Neural progenitor cell (in vitro differentiated cells): ENCODE data around the gene XRCC3. TPM values are rescaled to one million over a fixed set of nuclear protein-coding genes. Genes with fewer than 3 reads are reported as not detected.

Experiments
- DNase-seq: peaks from one replicate; pipeline ENCODE4 v3.0.0-alpha.2; 2016; ENCODE audit warnings: low spot score
- H2AFZ ChIP-seq: fragments of 200-600 bp; sonication (generic); replicated peaks from 2 replicates; pipeline ENCODE4 v1.6.1; 2016; ENCODE audit warnings: antibody characterized with exemption
- H3F3A ChIP-seq: fragments of 200-600 bp; sonication (generic); 2 replicates; pipeline ENCODE4 v1.6.1; 2016; ENCODE audit warnings: antibody characterized with exemption, low read depth
- H3K27ac ChIP-seq: fragments of 200-600 bp; sonication (generic); 2 replicates; pipeline ENCODE4 v1.5.1; 2016; ENCODE audit warnings: mild to moderate bottlenecking
- H3K27me3 ChIP-seq: fragments of 200-600 bp; sonication (generic); 2 replicates; pipeline ENCODE4 v1.6.1; 2016; ENCODE audit warnings: mild to moderate bottlenecking, moderate library complexity
- H3K36me3 ChIP-seq: fragments of 200-600 bp; sonication (generic); 2 replicates; pipeline ENCODE4 v1.5.1; 2016
- H3K4me1 ChIP-seq: fragments of 200-600 bp; sonication (generic); 2 replicates; pipeline ENCODE4 v1.6.1; 2016; ENCODE audit warnings: mixed run types
- H3K4me2 ChIP-seq: fragments of 200-600 bp; sonication (generic); 2 replicates; pipeline ENCODE4 v1.6.1; 2016
- H3K4me3 ChIP-seq: fragments of 200-600 bp; sonication (generic); 2 replicates; pipeline ENCODE4 v1.5.1; 2016
- H3K79me2 ChIP-seq: fragments of 200-600 bp; sonication (generic); 2 replicates; pipeline ENCODE4 v1.6.1; 2016; ENCODE audit warnings: low read depth
- H3K9ac ChIP-seq: fragments of 200-600 bp; sonication (generic); 2 replicates; pipeline ENCODE4 v1.6.1; 2016
- H3K9me3 ChIP-seq: fragments of 200-600 bp; sonication (generic); 2 replicates; pipeline ENCODE4 v1.5.1; 2016; ENCODE audit warnings: low read depth
- H4K20me1 ChIP-seq: fragments of 200-600 bp; sonication (generic); 2 replicates; pipeline ENCODE4 v1.6.1; 2016; ENCODE audit warnings: low read depth
- H3K27ac Mint-ChIP-seq: 3 replicates; pipeline ENCODE4 v1.8.0; 2021; ENCODE audit warnings: mixed read lengths
- H3K27me3 Mint-ChIP-seq: 2 replicates; pipeline ENCODE4 v1.8.0; 2022; ENCODE audit warnings: low read depth, mild to moderate bottlenecking, inconsistent platforms, moderate library complexity, mixed read lengths; ENCODE audit not compliant: insufficient read depth
- H3K36me3 Mint-ChIP-seq: 3 replicates; pipeline ENCODE4 v1.8.0; 2021; ENCODE audit warnings: mixed read lengths
- H3K4me1 Mint-ChIP-seq: 3 replicates; pipeline ENCODE4 v1.8.0; 2021; ENCODE audit warnings: mixed read lengths
- H3K4me3 Mint-ChIP-seq: 3 replicates; pipeline ENCODE4 v1.8.0; 2021; ENCODE audit warnings: mild to moderate bottlenecking, moderate library complexity, mixed read lengths
- H3K9me3 Mint-ChIP-seq: 3 replicates; pipeline ENCODE4 v1.8.0; 2020; ENCODE audit warnings: mixed read lengths
- CTCF ChIP-seq: fragments of 200-600 bp; sonication (generic); IDR thresholded peaks from 2 replicates; pipeline ENCODE4 v1.5.1; 2017; ENCODE audit warnings: antibody characterized with exemption, mild to moderate bottlenecking
- EZH2 ChIP-seq: fragments of 200-600 bp; sonication (generic); IDR thresholded peaks from 2 replicates; pipeline ENCODE4 v1.6.1; 2017; ENCODE audit warnings: antibody characterized with exemption, mild to moderate bottlenecking, moderate library complexity
- EZH2phosphoT487 ChIP-seq: fragments of 200-600 bp; sonication (generic); IDR thresholded peaks from 2 replicates; pipeline ENCODE4 v1.6.1; 2017; ENCODE audit warnings: antibody characterized with exemption
- total RNA-seq: library from RNA; depleted of rRNA; stranded (reverse); fragments of >200 nt; gene quantifications from 2 replicates; pipeline ENCODE4 v1.2.3, GENCODE V29; 2015; ENCODE audit warnings: low replicate concordance

Gene XRCC3
- total RNA-seq, 1 donor from 2014 or later: 59.7 TPM

GRCh38 chr14:103695296-103696069 is 19.8 kb downstream of the XRCC3 start:
- no peak overlapping the region for H3K27ac Mint-ChIP-seq
- Histone ChIP-seq H3K4me2 (no peak overlapping the region), H3F3A (no peaks in the 10 kb centered on the region), H3K27ac (peak overlapping the region; percentile 63), H2AFZ (no peak overlapping the region), H3K9me3 (no peaks in the 10 kb centered on the region), H3K79me2 (no peaks in the 10 kb centered on the region), H3K4me3 (no peak overlapping the region), H3K36me3 (no peaks in the 10 kb centered on the region), H3K4me1 (peaks cover 4% of the 10 kb centered on the region), H3K9ac (peak overlapping the region; percentile 49), H3K27me3 (no peaks in the 10 kb centered on the region), H4K20me1 (peaks cover 51% of the 10 kb centered on the region)
- H3K4me3 Mint-ChIP-seq: no peak overlapping the region
- peaks cover 2% of the 10 kb centered on the region for H3K36me3 Mint-ChIP-seq
- DNase-seq: no peak
- TF ChIP-seq EZH2phosphoT487 (no peak), EZH2 (no peak), CTCF (no peak)
- H3K9me3 Mint-ChIP-seq: no peaks in the 10 kb centered on the region
- peaks cover 20% of the 10 kb centered on the region for H3K4me1 Mint-ChIP-seq
- H3K27me3 Mint-ChIP-seq: peaks cover 6% of the 10 kb centered on the region

GRCh38 chr14:103694572-103695026 is 20.7 kb downstream of the XRCC3 start:
- H3K9me3 ChIP-seq: no peaks in the 10 kb centered on the region
- H3K4me2 ChIP-seq: no peak overlapping the region
- H3K27ac ChIP-seq: no peak overlapping the region
- peaks cover 52% of the 10 kb centered on the region for H4K20me1 ChIP-seq
- Mint-ChIP-seq H3K27ac (no peak overlapping the region), H3K9me3 (no peaks in the 10 kb centered on the region), H3K4me3 (no peak overlapping the region), H3K27me3 (peaks cover 4% of the 10 kb centered on the region), H3K36me3 (peaks cover 5% of the 10 kb centered on the region), H3K4me1 (peaks cover 20% of the 10 kb centered on the region)
- H3K36me3 ChIP-seq: no peaks in the 10 kb centered on the region
- TF ChIP-seq CTCF: peak; percentile 23
- TF ChIP-seq EZH2: no peak
- DNase-seq: no peak
- no peak overlapping the region for H3K9ac ChIP-seq
- no peak overlapping the region for H3K4me3 ChIP-seq
- no peaks in the 10 kb centered on the region for H3K79me2 ChIP-seq
- peaks cover 4% of the 10 kb centered on the region for H3K4me1 ChIP-seq
- H2AFZ ChIP-seq: no peak overlapping the region
- no peaks in the 10 kb centered on the region for H3K27me3 ChIP-seq
- H3F3A ChIP-seq: no peaks in the 10 kb centered on the region

- peaks cover 62% of the 10 kb centered on the region for H4K20me1 ChIP-seq
- no peaks in the 10 kb centered on the region for H3K79me2 ChIP-seq
- H3K9ac ChIP-seq: no peak overlapping the region
- peaks cover 2% of the 10 kb centered on the region for H3K27me3 Mint-ChIP-seq
- no peak overlapping the region for H3K4me2 ChIP-seq
- TF ChIP-seq CTCF (no peak), EZH2phosphoT487 (no peak), EZH2 (no peak)
- no peaks in the 10 kb centered on the region for H3K9me3 Mint-ChIP-seq
- H3K4me3 Mint-ChIP-seq: no peak overlapping the region
- no peaks in the 10 kb centered on the region for H3K9me3 ChIP-seq
- peaks cover 4% of the 10 kb centered on the region for H3K4me1 ChIP-seq
- H3K27ac ChIP-seq: no peak overlapping the region
- no peak overlapping the region for H2AFZ ChIP-seq
- H3F3A ChIP-seq: no peaks in the 10 kb centered on the region
- no peaks in the 10 kb centered on the region for H3K27me3 ChIP-seq
- no peak overlapping the region for H3K27ac Mint-ChIP-seq
- peaks cover 9% of the 10 kb centered on the region for H3K36me3 Mint-ChIP-seq
- H3K4me1 Mint-ChIP-seq: peaks cover 22% of the 10 kb centered on the region
- no peak for DNase-seq
- no peak overlapping the region for H3K4me3 ChIP-seq
- H3K36me3 ChIP-seq: no peaks in the 10 kb centered on the region
Measured at GRCh38 chr14:103693515-103693914, 21.7 kb downstream of the XRCC3 start.
